Vagina (tissue), 2 donors: ENCODE data around the gene NLGN1. TPM values are rescaled to one million over a fixed set of nuclear protein-coding genes. Genes with fewer than 3 reads are reported as not detected.

Source experiments
- DNase-seq, 2 donors: peaks; one replicate each; pipeline ENCODE4 v3.0.0-alpha.2; 2017; ENCODE audit errors: extremely low spot score in 2 of 2
- H3K27ac ChIP-seq: fragments of 200-600 bp; sonication (generic); one replicate; pipeline ENCODE4 v1.5.1; 2019
- H3K27me3 ChIP-seq: fragments of 200-600 bp; sonication (generic); one replicate; pipeline ENCODE4 v1.5.1; 2019
- H3K36me3 ChIP-seq, 2 donors: fragments of 200-600 bp; sonication (generic); one replicate each; pipeline ENCODE4 v1.5.1; 2017 to 2019
- H3K4me1 ChIP-seq: fragments of 200-600 bp; sonication (generic); one replicate; pipeline ENCODE4 v1.5.1; 2019
- H3K4me3 ChIP-seq, 2 donors: fragments of 200-600 bp; sonication (generic); 1 replicate in 1 of 2; 2 replicates in 1 of 2; pipeline ENCODE4 v1.5.1; 2016 to 2019
- H3K9me3 ChIP-seq: fragments of 200-600 bp; sonication (generic); one replicate; pipeline ENCODE4 v1.5.1; 2019
- POLR2A ChIP-seq, 2 donors: fragments of 450-650 bp; IDR thresholded peaks; one replicate each; pipeline ENCODE4 v1.6.1; 2017; ENCODE audit warnings: antibody characterized with exemption in 2 of 2, mild to moderate bottlenecking in 2 of 2, moderate library complexity in 2 of 2
- POLR2AphosphoS5 ChIP-seq, 2 donors: sonication (generic); formaldehyde crosslinking; IDR thresholded peaks; one replicate each; pipeline ENCODE4 v1.9.0; 2017; ENCODE audit warnings: antibody characterized with exemption in 2 of 2, mild to moderate bottlenecking in 2 of 2, low read depth in 1 of 2; ENCODE audit not compliant: insufficient read depth in 1 of 2
- intact Hi-C: fragments of 100-400 bp; cut with DNase I; formaldehyde crosslinking; loops from one replicate; pipeline ENCODE4 v1.15.1; 2023
- total RNA-seq: library from RNA; depleted of rRNA; stranded (reverse); fragments of >200 nt; gene quantifications from one replicate; pipeline ENCODE4 v1.2.3, GENCODE V29; 2016
- TF ChIP-seq, protein P1 (sequence below), 3 experiments: fragments of 450-650 bp in 2 of 3; fragments of 200-600 bp in 1 of 3; sonication (generic) in 1 of 3; IDR thresholded peaks; one replicate each; pipeline ENCODE4 v1.5.1; 2017 to 2019; ENCODE audit warnings: antibody characterized with exemption in 3 of 3, mild to moderate bottlenecking in 2 of 3, moderate library complexity in 2 of 3

The NLGN1 gene
- total RNA-seq, 1 donor from 2014 or later, result 4.7 TPM

DNA sequence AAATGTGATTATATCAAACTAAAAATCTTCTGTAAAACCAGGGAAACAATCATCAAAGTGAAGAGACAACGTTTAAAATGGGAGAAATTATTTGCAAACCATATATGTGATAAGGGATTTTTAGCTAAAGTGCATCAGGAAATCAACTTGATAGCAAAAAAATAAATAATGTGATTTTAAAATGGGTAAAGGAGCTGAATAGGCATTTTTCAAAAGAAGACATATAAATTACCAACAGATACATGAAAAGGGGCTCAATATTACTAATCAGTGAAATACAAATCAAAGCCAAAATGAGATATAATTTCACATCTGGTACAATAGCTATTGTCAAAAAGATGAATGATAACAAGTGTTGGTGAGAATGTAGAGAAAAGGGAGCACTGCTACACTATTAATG is 924.0 kb downstream of the NLGN1 start:
- DNase-seq, result no peak
- no peak for TF ChIP-seq POLR2AphosphoS5 (IDR thresholded peaks at IDR 0.05; ENCODE audit: insufficient read depth in 1 of 2, low read depth in 1 of 2)
- no peak for TF ChIP-seq POLR2A (IDR thresholded peaks at IDR 0.05)
- TF ChIP-seq, protein P1, sequence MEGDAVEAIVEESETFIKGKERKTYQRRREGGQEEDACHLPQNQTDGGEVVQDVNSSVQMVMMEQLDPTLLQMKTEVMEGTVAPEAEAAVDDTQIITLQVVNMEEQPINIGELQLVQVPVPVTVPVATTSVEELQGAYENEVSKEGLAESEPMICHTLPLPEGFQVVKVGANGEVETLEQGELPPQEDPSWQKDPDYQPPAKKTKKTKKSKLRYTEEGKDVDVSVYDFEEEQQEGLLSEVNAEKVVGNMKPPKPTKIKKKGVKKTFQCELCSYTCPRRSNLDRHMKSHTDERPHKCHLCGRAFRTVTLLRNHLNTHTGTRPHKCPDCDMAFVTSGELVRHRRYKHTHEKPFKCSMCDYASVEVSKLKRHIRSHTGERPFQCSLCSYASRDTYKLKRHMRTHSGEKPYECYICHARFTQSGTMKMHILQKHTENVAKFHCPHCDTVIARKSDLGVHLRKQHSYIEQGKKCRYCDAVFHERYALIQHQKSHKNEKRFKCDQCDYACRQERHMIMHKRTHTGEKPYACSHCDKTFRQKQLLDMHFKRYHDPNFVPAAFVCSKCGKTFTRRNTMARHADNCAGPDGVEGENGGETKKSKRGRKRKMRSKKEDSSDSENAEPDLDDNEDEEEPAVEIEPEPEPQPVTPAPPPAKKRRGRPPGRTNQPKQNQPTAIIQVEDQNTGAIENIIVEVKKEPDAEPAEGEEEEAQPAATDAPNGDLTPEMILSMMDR (IDR thresholded peaks at IDR 0.05), result no peak
- intact Hi-C loops, result no loop called here
- Histone ChIP-seq H3K9me3 (no peaks in the 10 kb centered on the region), H3K4me1 (no peaks in the 10 kb centered on the region), H3K4me3 (no peak overlapping the region), H3K36me3 (no peaks in the 10 kb centered on the region), H3K27ac (no peak overlapping the region), H3K27me3 (no peaks in the 10 kb centered on the region)

DNA sequence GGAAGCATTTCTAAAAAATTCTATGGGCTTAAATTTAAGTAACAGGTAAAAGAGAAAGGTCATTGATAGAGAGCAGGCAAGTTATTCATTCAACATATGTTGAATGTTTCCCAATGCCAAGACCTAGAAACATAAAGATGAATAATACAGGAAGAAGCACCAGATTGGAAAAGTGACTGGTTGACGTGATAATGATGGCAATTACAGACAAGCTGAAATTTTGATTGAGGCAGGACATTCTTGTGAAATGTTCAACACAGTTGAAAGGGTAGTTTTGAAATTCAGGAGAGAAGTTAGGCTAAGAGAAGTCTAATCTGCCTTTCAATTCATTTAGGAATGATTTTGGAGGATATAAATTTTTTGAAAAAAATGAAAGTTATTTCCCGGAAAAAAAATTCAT is 925.2 kb downstream of the NLGN1 start:
- no peaks in the 10 kb centered on the region for H3K4me1 ChIP-seq
- no peak overlapping the region for H3K4me3 ChIP-seq
- no peaks in the 10 kb centered on the region for H3K27me3 ChIP-seq
- H3K36me3 ChIP-seq, result no peaks in the 10 kb centered on the region
- DNase-seq, result no peak
- no peaks in the 10 kb centered on the region for H3K9me3 ChIP-seq
- no peak for TF ChIP-seq POLR2AphosphoS5 (IDR thresholded peaks at IDR 0.05; ENCODE audit: insufficient read depth in 1 of 2, low read depth in 1 of 2)
- TF ChIP-seq POLR2A (IDR thresholded peaks at IDR 0.05), result no peak
- TF ChIP-seq, protein P1 (IDR thresholded peaks at IDR 0.05), result no peak
- intact Hi-C loops, result no loop called here
- H3K27ac ChIP-seq, result no peak overlapping the region

DNA sequence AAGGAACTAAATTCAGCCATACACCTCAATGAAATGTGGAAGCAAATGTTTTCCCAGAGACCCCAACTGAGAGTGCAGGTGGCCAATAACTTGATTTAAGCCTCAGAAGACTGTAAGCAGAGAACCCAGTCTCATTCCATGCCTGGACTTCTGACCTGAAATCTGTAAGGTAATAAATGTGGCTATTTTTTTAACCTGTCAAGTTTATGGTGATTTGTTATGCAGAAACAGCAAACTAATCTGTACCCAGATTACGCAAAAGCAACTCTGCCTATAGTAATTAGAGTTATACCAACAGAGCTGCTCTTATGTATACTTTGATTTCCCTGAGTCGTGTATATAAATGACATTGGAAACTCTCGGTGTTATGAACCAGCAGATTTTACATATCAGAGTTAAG is 927.6 kb downstream of the NLGN1 start:
- intact Hi-C loops, result no loop called here
- no peaks in the 10 kb centered on the region for H3K27me3 ChIP-seq
- H3K9me3 ChIP-seq, result no peaks in the 10 kb centered on the region
- H3K27ac ChIP-seq, result no peak overlapping the region
- no peak overlapping the region for H3K4me3 ChIP-seq
- no peak for DNase-seq
- TF ChIP-seq POLR2AphosphoS5 (IDR thresholded peaks at IDR 0.05; ENCODE audit: insufficient read depth in 1 of 2, low read depth in 1 of 2), result no peak
- no peak for TF ChIP-seq POLR2A (IDR thresholded peaks at IDR 0.05)
- TF ChIP-seq, protein P1 (IDR thresholded peaks at IDR 0.05), result no peak
- no peaks in the 10 kb centered on the region for H3K36me3 ChIP-seq
- no peaks in the 10 kb centered on the region for H3K4me1 ChIP-seq

DNA sequence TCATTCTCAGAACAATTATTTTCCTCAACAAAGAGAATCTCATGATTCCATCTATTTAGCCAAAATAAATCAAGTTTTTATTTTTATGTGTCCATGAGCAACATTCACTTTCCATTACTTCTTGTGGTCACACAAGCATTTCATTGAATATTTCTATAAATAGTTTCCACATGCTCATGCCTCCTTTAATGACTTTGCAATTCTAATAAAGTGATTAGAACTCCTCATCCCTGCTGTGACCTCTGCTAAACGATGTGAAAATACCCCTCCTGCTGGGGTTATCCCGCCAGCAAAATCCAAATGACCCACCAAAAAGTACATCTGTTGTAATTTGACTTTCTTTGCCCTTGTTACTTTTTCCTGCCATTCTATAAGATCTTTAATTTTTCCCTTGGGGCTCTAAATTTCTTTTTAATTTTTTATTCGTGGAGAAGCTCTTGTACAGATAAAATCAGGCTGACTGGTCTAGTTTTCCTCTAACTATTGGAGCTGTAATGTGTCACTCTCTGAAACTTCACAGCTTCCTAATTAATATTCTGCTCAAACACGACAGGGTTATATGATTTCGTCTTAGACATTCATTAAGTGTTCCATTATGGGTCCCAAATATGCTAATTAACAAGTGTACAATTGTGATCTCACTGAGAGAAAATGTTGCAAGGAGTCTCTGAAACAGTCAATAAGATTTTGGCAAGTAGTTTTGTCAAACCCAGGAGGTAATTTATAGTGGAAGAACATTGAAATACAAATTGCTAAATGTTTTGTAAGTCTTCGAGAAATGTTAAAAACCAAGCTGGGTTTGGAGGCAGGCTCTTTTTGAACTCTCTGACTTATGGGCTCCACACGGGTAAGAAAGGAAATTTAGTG is 928.5 kb downstream of the NLGN1 start:
- Histone ChIP-seq H3K27me3 (no peaks in the 10 kb centered on the region), H3K4me1 (no peaks in the 10 kb centered on the region), H3K9me3 (no peaks in the 10 kb centered on the region), H3K36me3 (no peaks in the 10 kb centered on the region), H3K4me3 (no peak overlapping the region), H3K27ac (no peak overlapping the region)
- DNase-seq, result no peak
- TF ChIP-seq POLR2AphosphoS5 (IDR thresholded peaks at IDR 0.05; ENCODE audit: insufficient read depth in 1 of 2, low read depth in 1 of 2) (no peak), POLR2A (IDR thresholded peaks at IDR 0.05) (no peak)
- TF ChIP-seq, protein P1 (IDR thresholded peaks at IDR 0.05), result no peak
- intact Hi-C loops, result no loop called here

DNA sequence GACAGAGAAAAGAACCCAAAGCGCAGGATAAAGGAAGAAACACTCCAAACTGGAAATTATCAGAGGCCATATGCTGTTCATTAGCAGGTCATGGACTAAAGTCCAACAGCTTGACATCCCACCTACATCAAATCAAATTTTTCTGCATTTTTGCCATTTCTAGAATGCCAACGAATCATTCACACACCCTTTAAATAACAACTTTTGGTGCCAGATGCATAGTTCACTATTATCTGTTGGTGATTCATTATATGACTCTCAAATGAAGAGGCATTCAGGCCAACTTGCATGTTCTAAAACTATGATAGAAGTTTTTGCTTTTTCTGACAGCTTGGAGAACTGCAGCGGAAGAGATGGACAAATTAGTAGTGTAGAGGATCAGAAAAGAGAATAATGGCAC is 931.8 kb downstream of the NLGN1 start:
- no peaks in the 10 kb centered on the region for H3K27me3 ChIP-seq
- H3K36me3 ChIP-seq, result no peaks in the 10 kb centered on the region
- no peaks in the 10 kb centered on the region for H3K9me3 ChIP-seq
- H3K4me3 ChIP-seq, result no peak overlapping the region
- no peak overlapping the region for H3K27ac ChIP-seq
- TF ChIP-seq, protein P1 (IDR thresholded peaks at IDR 0.05), result no peak
- TF ChIP-seq POLR2AphosphoS5 (IDR thresholded peaks at IDR 0.05; ENCODE audit: insufficient read depth in 1 of 2, low read depth in 1 of 2), result no peak
- TF ChIP-seq POLR2A (IDR thresholded peaks at IDR 0.05), result no peak
- H3K4me1 ChIP-seq, result no peaks in the 10 kb centered on the region
- DNase-seq, result no peak
- intact Hi-C loops, result no loop called here
